IPS-18a (cell line): Measurements from ENCODE around the gene SPOCK1.

Experiments
- H3K27ac ChIP-seq: one replicate; pipeline ENCODE4 v1.5.1; 2013; ENCODE audit warnings: low read length
- H3K27me3 ChIP-seq: one replicate; pipeline ENCODE4 v1.6.1; 2013; ENCODE audit warnings: mild to moderate bottlenecking, low read length; ENCODE audit not compliant: control insufficient read depth, insufficient read depth
- H3K36me3 ChIP-seq: one replicate; pipeline ENCODE4 v1.6.1; 2013; ENCODE audit warnings: low read depth, low read length; ENCODE audit not compliant: control insufficient read depth
- H3K4me1 ChIP-seq: one replicate; pipeline ENCODE4 v1.6.1; 2013; ENCODE audit warnings: low read depth, low read length; ENCODE audit not compliant: control insufficient read depth
- H3K4me3 ChIP-seq: one replicate; pipeline ENCODE4 v1.5.1; 2013; ENCODE audit warnings: low read length
- H3K9ac ChIP-seq: one replicate; pipeline ENCODE4 v1.6.1; 2013; ENCODE audit warnings: mild to moderate bottlenecking, low read length, moderate library complexity
- H3K9me3 ChIP-seq: one replicate; pipeline ENCODE4 v1.6.1; 2013; ENCODE audit warnings: low read depth, low read length; ENCODE audit not compliant: control insufficient read depth

SPOCK1 gene

DNA sequence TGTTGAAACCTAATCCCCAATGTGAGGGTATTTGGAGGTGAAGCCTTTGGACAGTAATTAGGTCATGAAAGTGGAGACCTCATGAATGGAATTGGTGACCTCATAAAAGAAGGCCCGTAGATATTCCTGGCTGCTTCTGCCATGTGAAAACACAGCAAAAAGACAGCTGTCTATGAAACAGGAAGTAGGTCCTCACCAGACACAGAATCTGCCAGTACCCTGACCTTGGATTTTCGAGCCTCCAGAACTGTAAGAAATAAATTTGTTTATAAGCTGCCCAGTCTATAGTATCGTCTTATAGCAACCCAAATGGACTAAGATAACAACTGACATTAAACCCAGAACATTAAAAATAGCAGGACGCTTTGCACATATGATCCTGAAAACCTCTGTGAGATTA is 371.1 kb downstream of the SPOCK1 start:
- Histone ChIP-seq H3K4me1 (no peaks in the 10 kb centered on the region), H3K4me3 (no peak overlapping the region), H3K9me3 (no peaks in the 10 kb centered on the region), H3K36me3 (no peaks in the 10 kb centered on the region), H3K27ac (no peak overlapping the region), H3K27me3 (no peaks in the 10 kb centered on the region), H3K9ac (no peak overlapping the region)

GRCh38 chr5:137126829-137127228 is 372.3 kb downstream of the SPOCK1 start:
- Histone ChIP-seq H3K9me3 (no peaks in the 10 kb centered on the region), H3K27ac (no peak overlapping the region), H3K9ac (no peak overlapping the region), H3K4me3 (no peak overlapping the region), H3K36me3 (no peaks in the 10 kb centered on the region), H3K4me1 (no peaks in the 10 kb centered on the region), H3K27me3 (no peaks in the 10 kb centered on the region)

GRCh38 chr5:137122558-137122957 is 376.6 kb downstream of the SPOCK1 start:
- Histone ChIP-seq H3K9ac (no peak overlapping the region), H3K4me3 (no peak overlapping the region), H3K27ac (no peak overlapping the region), H3K9me3 (no peaks in the 10 kb centered on the region), H3K4me1 (no peaks in the 10 kb centered on the region), H3K36me3 (no peaks in the 10 kb centered on the region), H3K27me3 (no peaks in the 10 kb centered on the region)

DNA sequence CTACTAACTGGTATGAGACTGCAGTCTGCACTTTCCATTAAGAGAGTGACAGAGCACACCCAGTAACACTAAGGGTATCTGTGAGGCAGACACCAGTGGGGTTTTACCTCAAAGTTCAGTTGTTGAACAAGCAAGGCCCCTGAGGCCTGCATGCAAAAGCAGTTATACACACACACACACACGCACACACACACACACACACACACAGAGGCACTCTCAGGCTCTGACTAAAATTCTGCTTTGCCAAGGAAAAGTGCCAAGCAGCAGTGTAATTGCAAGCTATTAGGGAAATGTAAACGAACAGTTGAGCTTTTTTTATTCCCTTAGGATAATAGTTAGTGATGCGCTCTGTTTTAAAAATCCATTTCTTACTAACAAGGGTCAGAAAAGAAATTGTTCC is 377.1 kb downstream of the SPOCK1 start:
- no peaks in the 10 kb centered on the region for H3K4me1 ChIP-seq
- H3K27me3 ChIP-seq = no peaks in the 10 kb centered on the region
- H3K9me3 ChIP-seq = no peaks in the 10 kb centered on the region
- H3K4me3 ChIP-seq = no peak overlapping the region
- H3K36me3 ChIP-seq = no peaks in the 10 kb centered on the region
- H3K27ac ChIP-seq = no peak overlapping the region
- no peak overlapping the region for H3K9ac ChIP-seq

- no peak overlapping the region for H3K4me3 ChIP-seq
- no peak overlapping the region for H3K9ac ChIP-seq
- H3K27ac ChIP-seq = no peak overlapping the region
- no peaks in the 10 kb centered on the region for H3K36me3 ChIP-seq
- H3K9me3 ChIP-seq = no peaks in the 10 kb centered on the region
- no peaks in the 10 kb centered on the region for H3K27me3 ChIP-seq
- H3K4me1 ChIP-seq = no peaks in the 10 kb centered on the region
These were observed 379.8 kb downstream of the SPOCK1 start for GRCh38 chr5:137119321-137119720.

DNA sequence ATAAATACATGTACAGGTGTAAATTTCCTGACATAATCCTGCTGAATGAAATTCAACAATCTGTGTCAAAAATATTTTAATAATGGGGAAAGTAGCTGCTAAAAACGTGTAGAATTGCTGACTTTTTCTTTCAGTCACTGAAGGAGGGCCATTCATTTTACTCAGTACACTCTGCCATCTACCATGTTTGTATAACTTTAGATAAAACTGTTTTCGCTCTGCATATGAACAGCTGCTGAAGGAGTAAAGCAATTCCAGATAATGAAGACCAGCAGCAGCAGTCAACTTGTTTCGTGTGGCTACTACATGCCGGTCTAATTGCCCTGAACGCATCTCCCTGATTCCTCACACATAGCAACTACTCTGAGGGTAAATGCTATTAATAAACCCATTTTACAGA is 380.5 kb downstream of the SPOCK1 start:
- Histone ChIP-seq H3K9me3 (no peaks in the 10 kb centered on the region), H3K4me3 (no peak overlapping the region), H3K36me3 (no peaks in the 10 kb centered on the region), H3K27me3 (no peaks in the 10 kb centered on the region), H3K27ac (no peak overlapping the region), H3K9ac (no peak overlapping the region), H3K4me1 (no peaks in the 10 kb centered on the region)

DNA sequence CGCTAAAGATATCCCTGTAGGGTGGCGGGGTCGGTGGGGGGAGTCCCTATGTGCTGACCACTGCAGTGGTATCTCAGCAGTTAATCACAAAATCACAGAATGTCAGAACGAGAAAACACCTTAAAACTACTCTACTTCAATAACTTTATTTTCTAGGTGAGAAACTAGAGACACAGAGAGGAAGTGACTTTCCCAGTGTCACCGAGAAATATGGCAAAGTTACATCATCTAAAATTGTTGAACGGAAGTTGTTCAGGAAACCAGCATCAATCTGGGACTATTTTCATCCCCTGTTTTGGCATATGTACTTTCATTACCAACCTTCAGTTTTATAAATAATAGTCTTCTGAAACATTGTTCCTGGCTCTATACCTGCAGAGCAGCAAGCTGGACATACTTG is 384.0 kb downstream of the SPOCK1 start:
- H3K27ac ChIP-seq = no peak overlapping the region

GRCh38 chr5:137114529-137114928 is 384.6 kb downstream of the SPOCK1 start:
- H3K9me3 ChIP-seq = no peaks in the 10 kb centered on the region
- H3K27me3 ChIP-seq = no peaks in the 10 kb centered on the region
- H3K4me1 ChIP-seq = no peaks in the 10 kb centered on the region
- no peaks in the 10 kb centered on the region for H3K36me3 ChIP-seq
- H3K27ac ChIP-seq = no peak overlapping the region
- no peak overlapping the region for H3K9ac ChIP-seq
- no peak overlapping the region for H3K4me3 ChIP-seq

More for the DNA sequence above, 384.0 kb downstream of the SPOCK1 start:
- no peaks in the 10 kb centered on the region for H3K36me3 ChIP-seq
- no peak overlapping the region for H3K4me3 ChIP-seq
- no peaks in the 10 kb centered on the region for H3K27me3 ChIP-seq
- H3K4me1 ChIP-seq = no peaks in the 10 kb centered on the region
- H3K9ac ChIP-seq = no peak overlapping the region
- H3K9me3 ChIP-seq = no peaks in the 10 kb centered on the region

GRCh38 chr5:137113939-137114338 is 385.2 kb downstream of the SPOCK1 start:
- H3K27me3 ChIP-seq = no peaks in the 10 kb centered on the region
- no peaks in the 10 kb centered on the region for H3K36me3 ChIP-seq
- no peak overlapping the region for H3K9ac ChIP-seq
- H3K4me3 ChIP-seq = no peak overlapping the region
- no peaks in the 10 kb centered on the region for H3K4me1 ChIP-seq
- no peak overlapping the region for H3K27ac ChIP-seq
- H3K9me3 ChIP-seq = no peaks in the 10 kb centered on the region

DNA sequence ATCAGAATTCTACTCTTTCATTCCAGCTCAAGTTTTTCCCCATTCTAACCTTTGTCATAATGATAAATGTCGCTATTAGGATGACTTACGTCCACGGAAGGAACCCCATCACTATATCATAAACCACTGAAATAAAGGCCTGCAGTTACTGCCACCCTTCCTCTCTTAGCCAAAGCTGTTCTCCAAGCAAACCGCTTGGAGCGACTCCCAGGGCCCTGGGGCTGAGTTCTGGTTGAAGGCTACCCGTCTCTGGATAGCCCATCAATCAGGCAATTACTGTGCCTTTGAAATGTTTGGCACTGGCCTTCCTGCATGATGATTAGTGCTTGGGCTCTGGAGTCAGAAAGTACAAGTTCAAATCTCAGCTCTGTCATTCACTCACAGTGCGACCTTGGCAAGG is 386.0 kb downstream of the SPOCK1 start:
- H3K9me3 ChIP-seq = no peaks in the 10 kb centered on the region

GRCh38 chr5:137105351-137106035 is 393.6 kb downstream of the SPOCK1 start:
- Histone ChIP-seq H3K27ac (no peak overlapping the region), H3K4me3 (no peak overlapping the region), H3K4me1 (no peaks in the 10 kb centered on the region), H3K9me3 (no peaks in the 10 kb centered on the region), H3K27me3 (no peaks in the 10 kb centered on the region), H3K9ac (no peak overlapping the region), H3K36me3 (no peaks in the 10 kb centered on the region)

More for the DNA sequence above, 386.0 kb downstream of the SPOCK1 start:
- H3K27me3 ChIP-seq = no peaks in the 10 kb centered on the region
- no peak overlapping the region for H3K4me3 ChIP-seq
- no peaks in the 10 kb centered on the region for H3K36me3 ChIP-seq
- no peaks in the 10 kb centered on the region for H3K4me1 ChIP-seq
- H3K9ac ChIP-seq = no peak overlapping the region
- no peak overlapping the region for H3K27ac ChIP-seq

DNA sequence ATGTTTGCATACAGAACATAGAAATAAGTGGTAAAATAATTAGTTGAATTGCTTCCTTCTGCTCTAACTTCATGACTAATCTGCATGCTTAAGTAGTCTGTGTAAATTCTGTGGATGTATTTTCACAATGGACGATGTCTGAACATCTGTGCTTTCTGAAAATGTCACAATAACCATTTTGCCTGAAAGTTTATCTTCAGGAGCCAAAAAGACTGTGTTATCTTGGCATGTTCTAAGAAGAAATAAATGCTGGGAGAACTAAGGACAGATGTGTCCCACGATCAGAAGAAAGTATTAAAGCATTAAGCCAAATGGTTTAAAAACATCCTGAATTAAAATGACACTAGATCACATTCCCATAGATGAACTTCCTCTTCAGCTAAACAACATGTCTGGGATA is 397.6 kb downstream of the SPOCK1 start:
- H3K36me3 ChIP-seq = no peaks in the 10 kb centered on the region
- H3K9ac ChIP-seq = no peak overlapping the region
- H3K27ac ChIP-seq = no peak overlapping the region
- no peaks in the 10 kb centered on the region for H3K27me3 ChIP-seq
- H3K4me1 ChIP-seq = no peaks in the 10 kb centered on the region
- H3K4me3 ChIP-seq = no peak overlapping the region
- no peaks in the 10 kb centered on the region for H3K9me3 ChIP-seq
